ENCODE results near the gene HMGXB3.

- TF ChIP-seq CTCF (conservative IDR thresholded peaks at IDR 0.05) (no peak), EZH2 (IDR thresholded peaks at IDR 0.05; ENCODE audit: low read depth) (no peak)
Measured at GRCh38 chr5:150057052-150057451, 56.5 kb downstream of the HMGXB3 start.

All from PC-9 (cell line).